ENCODE measurements around the gene CNPY3.

Gene CNPY3

DNA sequence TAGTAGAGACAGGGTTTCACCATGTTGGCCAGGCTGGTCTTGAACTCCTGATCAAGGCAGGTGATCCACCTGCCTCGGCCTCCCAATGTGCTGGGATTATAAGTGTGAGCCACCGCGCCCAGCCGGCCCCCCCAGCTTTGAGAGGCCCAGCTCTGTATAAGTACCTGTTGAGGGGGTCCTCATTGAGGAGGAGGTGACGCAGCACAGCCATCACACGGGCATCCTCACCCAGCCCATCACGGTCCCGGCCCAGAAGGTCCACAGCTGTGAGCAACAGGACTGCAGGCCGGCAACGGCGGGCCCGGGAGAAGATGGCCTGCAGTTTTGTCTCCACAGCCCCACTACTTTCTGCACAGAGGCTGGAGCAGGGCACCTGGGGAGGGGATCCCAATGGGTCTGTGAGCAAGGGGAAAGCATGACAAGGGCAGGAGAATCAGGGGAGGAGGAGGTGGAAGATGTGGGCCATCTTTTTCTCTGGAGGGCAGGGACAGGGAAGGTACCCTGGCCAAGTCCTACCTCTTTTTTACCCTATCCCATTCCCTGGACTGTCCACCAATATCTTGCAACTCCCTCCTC is 38.9 kb downstream of the CNPY3 start:
- TF ChIP-seq, protein P1, sequence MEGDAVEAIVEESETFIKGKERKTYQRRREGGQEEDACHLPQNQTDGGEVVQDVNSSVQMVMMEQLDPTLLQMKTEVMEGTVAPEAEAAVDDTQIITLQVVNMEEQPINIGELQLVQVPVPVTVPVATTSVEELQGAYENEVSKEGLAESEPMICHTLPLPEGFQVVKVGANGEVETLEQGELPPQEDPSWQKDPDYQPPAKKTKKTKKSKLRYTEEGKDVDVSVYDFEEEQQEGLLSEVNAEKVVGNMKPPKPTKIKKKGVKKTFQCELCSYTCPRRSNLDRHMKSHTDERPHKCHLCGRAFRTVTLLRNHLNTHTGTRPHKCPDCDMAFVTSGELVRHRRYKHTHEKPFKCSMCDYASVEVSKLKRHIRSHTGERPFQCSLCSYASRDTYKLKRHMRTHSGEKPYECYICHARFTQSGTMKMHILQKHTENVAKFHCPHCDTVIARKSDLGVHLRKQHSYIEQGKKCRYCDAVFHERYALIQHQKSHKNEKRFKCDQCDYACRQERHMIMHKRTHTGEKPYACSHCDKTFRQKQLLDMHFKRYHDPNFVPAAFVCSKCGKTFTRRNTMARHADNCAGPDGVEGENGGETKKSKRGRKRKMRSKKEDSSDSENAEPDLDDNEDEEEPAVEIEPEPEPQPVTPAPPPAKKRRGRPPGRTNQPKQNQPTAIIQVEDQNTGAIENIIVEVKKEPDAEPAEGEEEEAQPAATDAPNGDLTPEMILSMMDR (IDR thresholded peaks at IDR 0.05; ENCODE audit: insufficient read depth, low read depth, low read length, missing control alignments): no peak
- no peak for DNase-seq (ENCODE audit: low read depth)
- no peak overlapping the region for H3K4me3 ChIP-seq (ENCODE audit: low read length)

DNA sequence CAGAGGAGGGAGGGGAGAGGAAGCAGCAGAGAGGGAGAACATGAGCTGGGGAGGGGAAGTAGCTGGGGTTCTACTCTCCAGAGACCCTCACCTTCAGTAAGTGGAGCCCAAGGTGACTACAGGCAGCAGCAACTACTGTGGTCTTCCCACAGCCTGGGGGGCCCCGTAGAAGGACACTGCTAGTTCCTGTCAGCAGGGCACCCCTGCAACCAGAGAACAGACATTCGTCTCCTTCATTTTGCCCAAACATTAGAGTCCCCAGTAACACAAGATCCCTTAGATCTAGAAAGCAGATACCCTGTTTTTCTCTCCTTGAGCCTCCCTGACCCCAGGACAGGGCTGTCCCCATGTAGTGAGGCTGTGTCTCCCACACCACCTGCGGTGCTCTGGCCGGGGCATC is 39.5 kb downstream of the CNPY3 start:
- H3K4me3 ChIP-seq (ENCODE audit: low read length): no peak overlapping the region
- TF ChIP-seq, protein P1 (IDR thresholded peaks at IDR 0.05; ENCODE audit: insufficient read depth, low read depth, low read length, missing control alignments): no peak
- no peak for DNase-seq (ENCODE audit: low read depth)

DNA sequence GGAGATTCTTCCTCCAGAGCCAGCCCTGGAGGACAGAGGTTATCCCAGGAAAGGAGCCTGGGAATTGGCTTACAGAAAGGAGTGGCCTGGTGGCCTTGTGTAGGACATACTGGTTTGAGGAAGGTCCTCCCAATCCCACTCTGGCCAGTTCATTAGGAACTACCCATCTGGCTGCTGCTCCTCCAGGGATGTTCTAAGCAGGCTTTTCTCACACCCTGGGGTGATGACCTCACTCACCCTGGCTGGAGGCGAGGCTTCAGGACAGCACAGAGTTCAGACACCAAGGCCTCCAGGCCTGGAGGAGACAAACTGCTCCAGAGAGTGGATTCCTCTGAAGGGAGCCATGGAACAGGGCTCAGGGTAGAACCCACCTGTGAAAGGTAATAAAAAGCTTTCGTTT is 40.2 kb downstream of the CNPY3 start:
- TF ChIP-seq, protein P1 (IDR thresholded peaks at IDR 0.05; ENCODE audit: insufficient read depth, low read depth, low read length, missing control alignments): no peak
- DNase-seq (ENCODE audit: low read depth): no peak
- H3K4me3 ChIP-seq (ENCODE audit: low read length): no peak overlapping the region

DNA sequence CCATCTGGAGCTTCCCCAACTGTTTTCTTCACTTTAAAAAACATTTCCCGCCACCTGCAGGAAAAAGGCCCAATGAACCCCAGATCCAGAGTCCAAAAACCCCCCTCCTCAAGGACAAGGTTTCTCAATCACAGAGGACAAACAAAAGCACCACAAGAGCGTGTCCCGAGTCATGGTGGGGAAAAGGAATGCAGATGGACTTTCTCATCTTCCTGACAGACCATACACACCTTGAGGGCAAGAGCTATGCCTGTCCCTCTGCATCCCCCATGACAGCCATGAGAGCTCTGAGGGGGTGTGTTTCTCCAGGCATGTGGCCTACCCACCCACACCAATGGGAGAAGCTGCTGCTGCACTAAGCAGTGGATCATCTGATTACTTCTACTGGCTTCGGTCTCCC is 40.7 kb downstream of the CNPY3 start:
- no peak for DNase-seq (ENCODE audit: low read depth)
- H3K4me3 ChIP-seq (ENCODE audit: low read length): no peak overlapping the region
- TF ChIP-seq, protein P1 (IDR thresholded peaks at IDR 0.05; ENCODE audit: insufficient read depth, low read depth, low read length, missing control alignments): no peak

DNA sequence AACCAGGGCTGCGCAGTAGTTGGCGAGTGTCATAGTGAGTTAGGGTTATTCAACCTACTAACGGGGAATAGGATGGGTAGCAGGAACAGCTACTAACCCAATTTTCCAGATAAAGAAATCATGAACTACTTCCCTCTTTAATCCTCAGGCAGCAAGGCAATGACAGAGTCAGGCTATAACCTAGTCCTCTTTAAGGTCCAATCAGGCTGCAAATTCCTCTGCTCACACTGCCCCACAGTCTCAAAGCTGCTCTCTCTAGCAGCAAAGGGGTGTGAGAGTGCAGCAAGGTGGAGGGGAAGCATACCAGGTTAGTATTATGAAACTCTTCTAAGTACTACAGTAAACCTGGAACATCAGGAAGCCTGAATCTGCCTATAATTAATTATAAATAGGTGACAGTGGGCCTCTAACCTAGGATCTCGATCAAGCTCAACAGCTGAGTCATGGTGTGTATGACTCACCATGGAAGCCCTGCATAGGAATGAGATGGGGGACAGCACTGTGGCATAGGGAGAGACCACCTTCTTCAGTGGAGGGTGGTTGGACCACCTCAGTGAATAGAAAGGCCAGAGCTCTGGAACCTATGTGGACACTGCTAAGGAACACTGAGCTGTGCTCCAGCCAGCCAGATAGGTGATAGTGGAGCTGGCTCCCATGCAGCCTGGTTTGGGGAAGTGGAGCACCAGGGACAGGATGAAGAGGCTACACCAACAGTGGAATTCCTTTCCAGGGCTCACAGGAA is 41.8 kb downstream of the CNPY3 start:
- H3K4me3 ChIP-seq (ENCODE audit: low read length): no peak overlapping the region
- DNase-seq (ENCODE audit: low read depth): peak; percentile 42
- TF ChIP-seq, protein P1 (IDR thresholded peaks at IDR 0.05; ENCODE audit: insufficient read depth, low read depth, low read length, missing control alignments): no peak

DNA sequence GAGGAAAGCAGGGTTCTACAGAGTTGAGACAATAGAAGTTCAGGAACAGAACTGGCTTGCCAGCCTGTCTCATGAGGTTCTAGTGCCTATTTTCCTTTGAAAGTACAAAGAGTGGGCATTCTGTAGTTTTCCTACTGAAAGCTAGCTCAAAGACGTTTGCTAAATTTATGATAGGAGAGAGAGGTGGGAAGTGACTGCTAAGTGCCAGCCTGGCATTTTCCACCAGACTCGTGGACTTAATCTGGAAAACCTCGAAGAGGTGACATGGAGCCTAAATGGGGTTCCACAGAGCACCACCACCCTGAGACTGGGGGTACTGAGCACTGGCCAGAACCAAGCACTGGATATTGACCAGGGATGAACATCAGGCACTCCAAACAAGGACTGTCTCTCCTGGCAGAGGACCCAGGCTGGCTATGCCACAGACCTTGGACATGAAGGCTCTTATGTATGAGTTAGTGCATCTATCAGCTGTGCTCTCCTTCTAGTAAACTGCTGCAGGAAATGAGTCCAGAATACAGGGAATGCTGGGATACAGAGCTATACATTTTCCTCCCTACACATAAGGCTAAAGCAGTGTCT is 42.6 kb downstream of the CNPY3 start:
- H3K4me3 ChIP-seq (ENCODE audit: low read length): no peak overlapping the region
- TF ChIP-seq, protein P1 (IDR thresholded peaks at IDR 0.05; ENCODE audit: insufficient read depth, low read depth, low read length, missing control alignments): no peak
- DNase-seq (ENCODE audit: low read depth): no peak
